OCI-LY1 (cell line): Measurements from ENCODE around the gene ANTXRL.
"Not testable (repeated sequence)": the region's sequence is repeated elsewhere in the genome, so short reads cannot be mapped to it uniquely, and the experiment has no call there.

Experiments used
- CTCF ChIP-seq: fragments of 200-600 bp; sonication (generic), shearing (Covaris generic); IDR thresholded peaks from 2 replicates; pipeline ENCODE4 v1.5.1; 2017; ENCODE audit warnings: mild to moderate bottlenecking, antibody characterized with exemption, low read length, moderate library complexity, mixed read lengths
- EZH2 ChIP-seq: fragments of 200-600 bp; sonication (generic), shearing (Covaris generic); IDR thresholded peaks from 2 replicates; pipeline ENCODE4 v1.8.0; 2017; ENCODE audit warnings: borderline replicate concordance, mixed run types, mild to moderate bottlenecking, antibody characterized with exemption, low read length, moderate library complexity, mixed read lengths

- not testable (repeated sequence) for TF ChIP-seq CTCF, EZH2
Observed at GRCh38 chr10:46302765-46303352, 16.1 kb downstream of the ANTXRL start.
